SHP77 treated with DMSO at 0.1 percent for 48 hours (cell line): ENCODE measurements around the gene WAC.

Experiments used
- DNase-seq: peaks from one replicate; lab custom pipeline; 2025; lab: John Stamatoyannopoulos, UW

The WAC gene

GRCh38 chr10:28668363-28669226, 135.7 kb downstream of the WAC start:
- DNase-seq = no peak

GRCh38 chr10:28669227-28670173, 136.6 kb downstream of the WAC start:
- no peak for DNase-seq
